ENCODE measurements around the gene SIGLEC15.

SIGLEC15 gene

DNA sequence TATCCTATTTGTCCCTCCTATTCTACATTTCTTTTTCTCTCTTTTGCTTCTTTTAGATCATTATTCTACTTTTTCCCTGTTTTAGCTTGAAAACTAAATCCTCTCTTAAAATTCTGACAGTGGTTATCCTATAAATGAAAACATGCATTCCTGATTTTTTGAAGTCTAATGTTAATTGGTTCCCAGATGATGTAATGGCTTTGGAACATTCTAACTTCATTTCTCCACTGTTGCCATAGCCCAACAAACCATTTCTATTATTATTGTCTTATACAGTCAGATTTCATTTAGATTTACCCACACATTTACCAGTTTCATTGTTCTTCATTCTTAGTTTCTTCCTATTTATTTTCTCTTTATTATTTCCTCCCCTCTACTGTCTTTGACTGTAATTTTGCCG lies 36.5 kb downstream of the SIGLEC15 start:
- no peak for TF ChIP-seq YY1 (IDR thresholded peaks at IDR 0.05; ENCODE audit: low read depth)
- no peak for TF ChIP-seq EP300 (IDR thresholded peaks at IDR 0.05; ENCODE audit: borderline replicate concordance)

DNA sequence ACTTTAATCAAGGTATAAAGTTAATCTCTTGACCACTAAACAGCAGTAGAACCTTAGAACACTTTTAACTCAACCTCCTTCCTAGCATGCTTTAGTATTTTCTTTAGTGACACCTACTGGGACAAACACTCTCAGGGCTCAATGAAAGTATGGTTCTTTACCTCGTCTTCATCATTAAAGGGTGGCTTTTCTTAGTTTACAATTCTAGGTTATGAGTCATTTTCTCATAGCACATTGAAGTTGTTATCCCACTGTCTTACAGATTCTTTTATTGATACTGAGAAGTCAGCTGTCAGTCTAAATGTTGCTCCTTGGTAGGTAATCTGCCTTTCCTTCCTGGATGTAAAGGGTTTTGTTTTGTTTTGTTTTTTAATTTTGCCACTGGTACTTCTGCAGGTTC lies 38.0 kb downstream of the SIGLEC15 start:
- TF ChIP-seq RAD21 (IDR thresholded peaks at IDR 0.05; ENCODE audit: low read depth) = no peak
- TF ChIP-seq, protein P1, sequence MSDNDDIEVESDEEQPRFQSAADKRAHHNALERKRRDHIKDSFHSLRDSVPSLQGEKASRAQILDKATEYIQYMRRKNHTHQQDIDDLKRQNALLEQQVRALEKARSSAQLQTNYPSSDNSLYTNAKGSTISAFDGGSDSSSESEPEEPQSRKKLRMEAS (IDR thresholded peaks at IDR 0.05) = no peak
- TF ChIP-seq NFIC (IDR thresholded peaks at IDR 0.05) = no peak
- no peak for TF ChIP-seq CREB1 (IDR thresholded peaks at IDR 0.05; ENCODE audit: low read depth)
- TF ChIP-seq, protein P2, sequence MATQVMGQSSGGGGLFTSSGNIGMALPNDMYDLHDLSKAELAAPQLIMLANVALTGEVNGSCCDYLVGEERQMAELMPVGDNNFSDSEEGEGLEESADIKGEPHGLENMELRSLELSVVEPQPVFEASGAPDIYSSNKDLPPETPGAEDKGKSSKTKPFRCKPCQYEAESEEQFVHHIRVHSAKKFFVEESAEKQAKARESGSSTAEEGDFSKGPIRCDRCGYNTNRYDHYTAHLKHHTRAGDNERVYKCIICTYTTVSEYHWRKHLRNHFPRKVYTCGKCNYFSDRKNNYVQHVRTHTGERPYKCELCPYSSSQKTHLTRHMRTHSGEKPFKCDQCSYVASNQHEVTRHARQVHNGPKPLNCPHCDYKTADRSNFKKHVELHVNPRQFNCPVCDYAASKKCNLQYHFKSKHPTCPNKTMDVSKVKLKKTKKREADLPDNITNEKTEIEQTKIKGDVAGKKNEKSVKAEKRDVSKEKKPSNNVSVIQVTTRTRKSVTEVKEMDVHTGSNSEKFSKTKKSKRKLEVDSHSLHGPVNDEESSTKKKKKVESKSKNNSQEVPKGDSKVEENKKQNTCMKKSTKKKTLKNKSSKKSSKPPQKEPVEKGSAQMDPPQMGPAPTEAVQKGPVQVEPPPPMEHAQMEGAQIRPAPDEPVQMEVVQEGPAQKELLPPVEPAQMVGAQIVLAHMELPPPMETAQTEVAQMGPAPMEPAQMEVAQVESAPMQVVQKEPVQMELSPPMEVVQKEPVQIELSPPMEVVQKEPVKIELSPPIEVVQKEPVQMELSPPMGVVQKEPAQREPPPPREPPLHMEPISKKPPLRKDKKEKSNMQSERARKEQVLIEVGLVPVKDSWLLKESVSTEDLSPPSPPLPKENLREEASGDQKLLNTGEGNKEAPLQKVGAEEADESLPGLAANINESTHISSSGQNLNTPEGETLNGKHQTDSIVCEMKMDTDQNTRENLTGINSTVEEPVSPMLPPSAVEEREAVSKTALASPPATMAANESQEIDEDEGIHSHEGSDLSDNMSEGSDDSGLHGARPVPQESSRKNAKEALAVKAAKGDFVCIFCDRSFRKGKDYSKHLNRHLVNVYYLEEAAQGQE (IDR thresholded peaks at IDR 0.05; ENCODE audit: low read depth) = no peak
- TF ChIP-seq CEBPB (IDR thresholded peaks at IDR 0.05) = no peak
- TF ChIP-seq EP300 (IDR thresholded peaks at IDR 0.05; ENCODE audit: borderline replicate concordance) = no peak
- TF ChIP-seq TAF1 (IDR thresholded peaks at IDR 0.05; ENCODE audit: low read depth) = no peak
- TF ChIP-seq EGR1 (IDR thresholded peaks at IDR 0.05) = no peak
- no peak for TF ChIP-seq YY1 (IDR thresholded peaks at IDR 0.05; ENCODE audit: low read depth)
- TF ChIP-seq, protein P3, sequence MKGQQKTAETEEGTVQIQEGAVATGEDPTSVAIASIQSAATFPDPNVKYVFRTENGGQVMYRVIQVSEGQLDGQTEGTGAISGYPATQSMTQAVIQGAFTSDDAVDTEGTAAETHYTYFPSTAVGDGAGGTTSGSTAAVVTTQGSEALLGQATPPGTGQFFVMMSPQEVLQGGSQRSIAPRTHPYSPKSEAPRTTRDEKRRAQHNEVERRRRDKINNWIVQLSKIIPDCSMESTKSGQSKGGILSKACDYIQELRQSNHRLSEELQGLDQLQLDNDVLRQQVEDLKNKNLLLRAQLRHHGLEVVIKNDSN (IDR thresholded peaks at IDR 0.05) = no peak
- no peak for TF ChIP-seq ZBTB7A (IDR thresholded peaks at IDR 0.05; ENCODE audit: low read depth)
- TF ChIP-seq FOXM1 (IDR thresholded peaks at IDR 0.05; ENCODE audit: borderline replicate concordance, low read depth) = no peak
- TF ChIP-seq TCF12 (IDR thresholded peaks at IDR 0.05; ENCODE audit: low read depth) = no peak
- no peak for TF ChIP-seq TEAD4 (IDR thresholded peaks at IDR 0.05)

DNA sequence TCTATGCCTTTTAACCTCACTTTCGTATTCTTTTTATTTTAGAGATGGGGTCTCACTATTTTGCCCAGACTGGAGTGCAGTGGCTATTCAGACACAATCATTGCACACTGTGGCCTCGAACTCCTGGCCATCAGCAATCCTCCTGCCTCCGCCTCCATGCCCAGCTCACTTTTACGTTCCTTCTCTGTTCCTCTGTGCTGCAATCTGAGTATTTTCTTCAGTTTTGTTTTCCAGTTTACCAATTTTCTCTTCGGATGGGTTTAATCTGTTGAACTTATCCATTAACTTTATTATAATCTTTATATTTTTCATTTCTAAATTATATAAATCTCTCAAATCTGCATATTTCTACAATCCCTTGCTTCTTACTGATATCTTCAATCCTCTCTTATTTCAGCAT lies 38.6 kb downstream of the SIGLEC15 start:
- TF ChIP-seq, protein P3 (IDR thresholded peaks at IDR 0.05) = no peak
- no peak for TF ChIP-seq CREB1 (IDR thresholded peaks at IDR 0.05; ENCODE audit: low read depth)
- TF ChIP-seq, protein P2 (IDR thresholded peaks at IDR 0.05; ENCODE audit: low read depth) = no peak

DNA sequence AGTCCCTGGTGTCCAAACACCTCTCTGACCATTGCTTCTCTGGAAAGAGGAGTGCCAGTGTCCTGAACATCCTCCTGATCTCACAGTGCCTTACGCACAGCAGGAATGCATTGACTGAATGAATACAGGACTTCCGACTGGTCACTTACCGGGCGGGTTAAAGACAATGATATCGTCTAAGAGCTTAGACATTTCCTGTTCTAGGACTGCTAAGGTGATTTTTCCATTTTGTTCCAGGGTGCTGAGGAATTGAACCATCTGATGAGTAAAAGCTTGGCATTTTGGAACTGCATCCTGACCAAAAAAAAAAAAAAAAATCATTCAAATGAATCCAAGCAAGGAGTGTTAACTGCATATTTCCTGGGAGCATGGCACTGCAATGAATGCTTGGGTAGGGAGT lies 40.0 kb downstream of the SIGLEC15 start:
- TF ChIP-seq RAD21 (IDR thresholded peaks at IDR 0.05; ENCODE audit: low read depth) (no peak), EP300 (IDR thresholded peaks at IDR 0.05; ENCODE audit: borderline replicate concordance) (no peak)

DNA sequence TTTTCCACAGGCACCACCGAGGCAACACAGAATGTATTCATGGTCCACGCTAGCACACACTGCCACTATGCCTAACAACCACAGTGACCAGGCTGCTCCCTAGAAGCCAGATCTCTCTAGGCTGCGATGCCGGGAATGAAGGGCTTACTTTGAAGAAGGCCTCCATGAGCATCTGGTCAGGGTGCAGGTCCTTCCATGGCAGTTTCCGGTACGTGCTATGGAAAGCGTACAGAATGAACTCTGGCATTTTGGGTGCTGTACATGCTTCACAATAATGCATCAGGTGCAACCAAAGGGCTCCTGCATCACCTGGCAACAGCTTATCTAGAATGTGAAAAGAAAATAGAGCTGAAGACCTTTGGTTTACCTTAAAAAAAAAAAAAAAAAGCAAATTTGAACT lies 44.9 kb downstream of the SIGLEC15 start:
- TF ChIP-seq, protein P2 (IDR thresholded peaks at IDR 0.05; ENCODE audit: low read depth) = no peak
- no peak for TF ChIP-seq TEAD4 (IDR thresholded peaks at IDR 0.05)
- TF ChIP-seq RAD21 (IDR thresholded peaks at IDR 0.05; ENCODE audit: low read depth) = no peak
- TF ChIP-seq YY1 (IDR thresholded peaks at IDR 0.05; ENCODE audit: low read depth) = no peak
- no peak for TF ChIP-seq EP300 (IDR thresholded peaks at IDR 0.05; ENCODE audit: borderline replicate concordance)
- no peak for TF ChIP-seq NFIC (IDR thresholded peaks at IDR 0.05)
- TF ChIP-seq, protein P1 (IDR thresholded peaks at IDR 0.05) = no peak
- TF ChIP-seq TAF1 (IDR thresholded peaks at IDR 0.05; ENCODE audit: low read depth) = no peak
- no peak for TF ChIP-seq TCF12 (IDR thresholded peaks at IDR 0.05; ENCODE audit: low read depth)
- TF ChIP-seq ZBTB7A (IDR thresholded peaks at IDR 0.05; ENCODE audit: low read depth) = no peak
- no peak for TF ChIP-seq CREB1 (IDR thresholded peaks at IDR 0.05; ENCODE audit: low read depth)
- TF ChIP-seq, protein P3 (IDR thresholded peaks at IDR 0.05) = no peak
